Stromal cell of bone marrow (primary cell): ENCODE results near the gene VAMP7.
"Not testable (repeated sequence)": the region's sequence is repeated elsewhere in the genome, so short reads cannot be mapped to it uniquely, and the experiment has no call there.

Experiments used
- DNase-seq: peaks from one replicate; pipeline ENCODE4 v3.0.0-alpha.2; 2012; ENCODE audit warnings: low read depth

VAMP7 gene

GRCh38 chrX:155907661-155908060 is 26.5 kb downstream of the VAMP7 start:
- DNase-seq, result not testable (repeated sequence)

GRCh38 chrX:155923200-155923599 is 42.1 kb downstream of the VAMP7 start:
- no peak for DNase-seq

- not testable (repeated sequence) for DNase-seq
These were observed 49.9 kb downstream of the VAMP7 start for GRCh38 chrX:155930852-155931618.

GRCh38 chrX:155938132-155938531 is 57.0 kb downstream of the VAMP7 start:
- DNase-seq, result no peak

GRCh38 chrX:155949098-155949497 is 68.0 kb downstream of the VAMP7 start:
- DNase-seq, result no peak

GRCh38 chrX:155951237-155951789 is 70.2 kb downstream of the VAMP7 start:
- DNase-seq, result no peak

- DNase-seq, result no peak
These were observed 71.9 kb downstream of the VAMP7 start for GRCh38 chrX:155953055-155953454.

- no peak for DNase-seq
These were observed 73.6 kb downstream of the VAMP7 start for GRCh38 chrX:155954793-155955192.

- no peak for DNase-seq
These were observed 75.0 kb downstream of the VAMP7 start for GRCh38 chrX:155956099-155956498.

GRCh38 chrX:155956649-155957048 is 75.5 kb downstream of the VAMP7 start:
- no peak for DNase-seq

GRCh38 chrX:155957843-155958242 is 76.7 kb downstream of the VAMP7 start:
- no peak for DNase-seq

- no peak for DNase-seq
These were observed 78.0 kb downstream of the VAMP7 start for GRCh38 chrX:155959018-155959587.

- no peak for DNase-seq
These were observed 81.8 kb downstream of the VAMP7 start for GRCh38 chrX:155962906-155963305.

- DNase-seq, result no peak
These were observed 85.7 kb downstream of the VAMP7 start for GRCh38 chrX:155966876-155967275.

GRCh38 chrX:155967653-155968325 is 86.6 kb downstream of the VAMP7 start:
- DNase-seq, result no peak

GRCh38 chrX:155968326-155968661 is 87.1 kb downstream of the VAMP7 start:
- no peak for DNase-seq

GRCh38 chrX:155968791-155969190 is 87.6 kb downstream of the VAMP7 start:
- DNase-seq, result no peak

GRCh38 chrX:155971658-155972057 is 90.5 kb downstream of the VAMP7 start:
- not testable (repeated sequence) for DNase-seq

- DNase-seq, result not testable (repeated sequence)
These were observed 91.1 kb downstream of the VAMP7 start for GRCh38 chrX:155972241-155972640.

- no peak for DNase-seq
These were observed 102.2 kb downstream of the VAMP7 start for GRCh38 chrX:155983326-155983725.

GRCh38 chrX:155985208-155985607 is 104.1 kb downstream of the VAMP7 start:
- no peak for DNase-seq

- not testable (repeated sequence) for DNase-seq
These were observed 105.8 kb downstream of the VAMP7 start for GRCh38 chrX:155986995-155987394.

- no peak for DNase-seq
These were observed 107.7 kb downstream of the VAMP7 start for GRCh38 chrX:155988859-155989258.
